H9 (cell line): ENCODE results near the gene MNX1. TPM values are rescaled to one million over a fixed set of nuclear protein-coding genes. Genes with fewer than 3 reads are reported as not detected.

ENCODE experiments used
- DNase-seq: peaks from one replicate; pipeline ENCODE4 v3.0.0-alpha.2; 2017
- H2AFZ ChIP-seq: one replicate; pipeline ENCODE4 v1.6.1; 2013; ENCODE audit warnings: mild to moderate bottlenecking, low read length, control low read depth, moderate library complexity
- H2AK5ac ChIP-seq: 2 replicates; pipeline ENCODE4 v1.6.1; 2013; ENCODE audit warnings: low read length, control low read depth, mixed read lengths; ENCODE audit not compliant: insufficient read length
- H2BK120ac ChIP-seq: one replicate; pipeline ENCODE4 v1.6.1; 2013; ENCODE audit warnings: low read depth, mild to moderate bottlenecking, low read length, control low read depth, inconsistent platforms; ENCODE audit not compliant: poor library complexity, severe bottlenecking
- H2BK12ac ChIP-seq: 2 replicates; pipeline ENCODE4 v1.6.1; 2013; ENCODE audit warnings: low read length, control low read depth, mixed read lengths, low read depth; ENCODE audit not compliant: insufficient read length
- H2BK15ac ChIP-seq: 2 replicates; pipeline ENCODE4 v1.6.1; 2013; ENCODE audit warnings: low read depth, low read length, control low read depth
- H2BK20ac ChIP-seq: one replicate; pipeline ENCODE4 v1.6.1; 2013; ENCODE audit warnings: low read depth, mild to moderate bottlenecking, low read length, control low read depth, inconsistent platforms; ENCODE audit not compliant: poor library complexity, severe bottlenecking
- H2BK5ac ChIP-seq: 2 replicates; pipeline ENCODE4 v1.6.1; 2013; ENCODE audit warnings: low read length, control low read depth, mixed read lengths; ENCODE audit not compliant: insufficient read length
- H3K14ac ChIP-seq: 2 replicates; pipeline ENCODE4 v1.6.1; 2013; ENCODE audit warnings: low read length, control low read depth; ENCODE audit not compliant: insufficient read depth
- H3K18ac ChIP-seq: 2 replicates; pipeline ENCODE4 v1.6.1; 2013; ENCODE audit warnings: low read depth, mild to moderate bottlenecking, mixed read lengths, low read length, control low read depth; ENCODE audit not compliant: insufficient read length
- H3K23ac ChIP-seq: 2 replicates; pipeline ENCODE4 v1.6.1; 2013; ENCODE audit warnings: low read length, control low read depth, mixed read lengths, low read depth; ENCODE audit not compliant: insufficient read length
- H3K23me2 ChIP-seq: 2 replicates; pipeline ENCODE4 v1.6.1; 2013; ENCODE audit warnings: low read depth, mild to moderate bottlenecking, mixed read lengths, low read length, control low read depth; ENCODE audit not compliant: insufficient read length, poor library complexity, severe bottlenecking
- H3K27ac ChIP-seq: 2 replicates; pipeline ENCODE4 v1.5.1; 2013; ENCODE audit warnings: low read length, control low read depth, mixed read lengths, low read depth; ENCODE audit not compliant: insufficient read length
- H3K27me3 ChIP-seq: 2 replicates; pipeline ENCODE4 v1.6.1; 2013; ENCODE audit warnings: low read length, control low read depth, inconsistent platforms; ENCODE audit not compliant: insufficient read depth
- H3K4ac ChIP-seq: 2 replicates; pipeline ENCODE4 v1.6.1; 2013; ENCODE audit warnings: low read depth, mild to moderate bottlenecking, control low read depth, inconsistent platforms, low read length, moderate library complexity
- H3K4me1 ChIP-seq: 2 replicates; pipeline ENCODE4 v1.6.1; 2013; ENCODE audit warnings: low read length, control low read depth, inconsistent platforms; ENCODE audit not compliant: insufficient read depth
- H3K4me2 ChIP-seq: 2 replicates; pipeline ENCODE4 v1.6.1; 2013; ENCODE audit warnings: low read length, control low read depth, mixed read lengths; ENCODE audit not compliant: insufficient read length, insufficient read depth
- H3K56ac ChIP-seq: 2 replicates; pipeline ENCODE4 v1.6.1; 2013; ENCODE audit warnings: low read depth, mild to moderate bottlenecking, mixed read lengths, low read length, control low read depth; ENCODE audit not compliant: insufficient read length
- H3K79me1 ChIP-seq: 2 replicates; pipeline ENCODE4 v1.6.1; 2013; ENCODE audit warnings: low read depth, mild to moderate bottlenecking, moderate library complexity, low read length, control low read depth, inconsistent platforms; ENCODE audit not compliant: insufficient read depth, poor library complexity, severe bottlenecking
- H3K79me2 ChIP-seq: 2 replicates; pipeline ENCODE4 v1.6.1; 2013; ENCODE audit warnings: low read length, control low read depth, inconsistent platforms; ENCODE audit not compliant: insufficient read depth
- H3K9ac ChIP-seq: 2 replicates; pipeline ENCODE4 v1.6.1; 2013; ENCODE audit warnings: low read length, control low read depth, mixed read lengths; ENCODE audit not compliant: insufficient read length; ENCODE audit errors: extremely low read depth
- H3K9me3 ChIP-seq: one replicate; pipeline ENCODE4 v1.6.1; 2013; ENCODE audit warnings: low read depth, low read length, inconsistent platforms; ENCODE audit not compliant: control insufficient read depth
- H3T11ph ChIP-seq: one replicate; pipeline ENCODE4 v1.6.1; 2013; ENCODE audit warnings: mild to moderate bottlenecking, low read length, control low read depth, inconsistent platforms
- H4K20me1 ChIP-seq: one replicate; pipeline ENCODE4 v1.6.1; 2013; ENCODE audit not compliant: control insufficient read depth, insufficient read length, insufficient read depth
- H4K5ac ChIP-seq: 2 replicates; pipeline ENCODE4 v1.6.1; 2013; ENCODE audit warnings: low read depth, mild to moderate bottlenecking, mixed read lengths, low read length, control low read depth; ENCODE audit not compliant: insufficient read length
- H4K8ac ChIP-seq: replicated peaks from 2 replicates; pipeline ENCODE4 v1.6.1; 2013; ENCODE audit warnings: low read length, control low read depth, mixed read lengths, low read depth; ENCODE audit not compliant: insufficient read length
- H4K91ac ChIP-seq: 2 replicates; pipeline ENCODE4 v1.6.1; 2013; ENCODE audit warnings: low read depth, mild to moderate bottlenecking, moderate library complexity, mixed read lengths, low read length, control low read depth; ENCODE audit not compliant: insufficient read length
- H3K27ac Mint-ChIP-seq, 3 experiments: 2 replicates in 2 of 3; 3 replicates in 1 of 3; pipeline ENCODE4 v1.8.0; 2020 to 2021; ENCODE audit warnings: mixed read lengths in 3 of 3, mild to moderate bottlenecking in 1 of 3, moderate library complexity in 1 of 3
- H3K27me3 Mint-ChIP-seq: 2 replicates; pipeline ENCODE4 v1.8.0; 2021; ENCODE audit warnings: low read depth, mild to moderate bottlenecking, moderate library complexity, mixed read lengths
- H3K36me3 Mint-ChIP-seq, 3 experiments: 2 replicates in 2 of 3; 3 replicates in 1 of 3; pipeline ENCODE4 v1.8.0; 2020 to 2021; ENCODE audit warnings: low read depth in 3 of 3, mixed read lengths in 3 of 3; ENCODE audit not compliant: insufficient read depth in 1 of 3
- H3K4me1 Mint-ChIP-seq, 2 experiments: 2 replicates each; pipeline ENCODE4 v1.8.0; 2020; ENCODE audit warnings: mixed read lengths in 2 of 2
- H3K4me3 Mint-ChIP-seq, 2 experiments: 2 replicates in 1 of 2; 3 replicates in 1 of 2; pipeline ENCODE4 v1.8.0; 2020 to 2021; ENCODE audit warnings: mild to moderate bottlenecking in 2 of 2, mixed read lengths in 2 of 2, moderate library complexity in 1 of 2
- H3K9me3 Mint-ChIP-seq, 2 experiments: 2 replicates in 1 of 2; 3 replicates in 1 of 2; pipeline ENCODE4 v1.8.0; 2020; ENCODE audit warnings: mild to moderate bottlenecking in 2 of 2, mixed read lengths in 2 of 2, moderate library complexity in 1 of 2
- CTCF ChIP-seq: fragments of 200-600 bp; sonication (generic); conservative IDR thresholded peaks from 3 replicates; pipeline ENCODE4 v1.8.0; 2021; ENCODE audit warnings: antibody characterized with exemption, mild to moderate bottlenecking
- total RNA-seq: library from RNA; stranded (reverse); gene quantifications from 2 replicates; pipeline ENCODE4 v1.2.1, GENCODE V29; 2021

The MNX1 gene
- total RNA-seq, 1 experiment from 2014 or later: not detected

GRCh38 chr7:157013101-157013500, 2.6 kb upstream of the MNX1 start:
- Histone ChIP-seq H3K4me2 (no peak overlapping the region), H3K79me1 (no peaks in the 10 kb centered on the region), H4K5ac (no peak overlapping the region), H3T11ph (no peak overlapping the region), H2BK12ac (no peak overlapping the region), H3K23ac (no peak overlapping the region), H3K18ac (no peak overlapping the region), H3K4ac (no peak overlapping the region), H2BK20ac (no peak overlapping the region), H3K9ac (no peak overlapping the region), H4K8ac (no peak overlapping the region), H4K20me1 (no peaks in the 10 kb centered on the region), H3K9me3 (no peaks in the 10 kb centered on the region), H2BK120ac (no peak overlapping the region), H3K23me2 (peaks cover 5% of the 10 kb centered on the region), H3K14ac (no peak overlapping the region), H2BK5ac (no peak overlapping the region), H2AFZ (no peak overlapping the region), H2AK5ac (no peak overlapping the region), H3K56ac (no peak overlapping the region), H4K91ac (no peak overlapping the region), H3K27me3 (peaks cover 87% of the 10 kb centered on the region), H3K27ac (no peak overlapping the region), H2BK15ac (no peak overlapping the region), H3K79me2 (no peaks in the 10 kb centered on the region), H3K4me1 (peaks cover 7% of the 10 kb centered on the region; the same call in 1 of the 2 replicates)
- TF ChIP-seq CTCF: no peak
- DNase-seq: no peak
- H3K36me3 Mint-ChIP-seq: no peaks in the 10 kb centered on the region
- no peak overlapping the region for H3K27ac Mint-ChIP-seq
- H3K27me3 Mint-ChIP-seq: peaks cover 91% of the 10 kb centered on the region
- H3K9me3 Mint-ChIP-seq: peaks cover 4 to 10% of the 10 kb centered on the region in 2 experiments; a peak in 3 of 5 replicates
- H3K4me1 Mint-ChIP-seq: peaks cover 29 to 39% of the 10 kb centered on the region in 2 experiments
- 0 out of 5 replicates have a peak overlapping the region, but pooled peaks of 1 of the 2 experiments have one; percentile 32 for H3K4me3 Mint-ChIP-seq
